ENCODE data around the gene POLR3E. TPM values are rescaled to one million over a fixed set of nuclear protein-coding genes. Genes with fewer than 3 reads are reported as not detected.

POLR3E gene, protein sequence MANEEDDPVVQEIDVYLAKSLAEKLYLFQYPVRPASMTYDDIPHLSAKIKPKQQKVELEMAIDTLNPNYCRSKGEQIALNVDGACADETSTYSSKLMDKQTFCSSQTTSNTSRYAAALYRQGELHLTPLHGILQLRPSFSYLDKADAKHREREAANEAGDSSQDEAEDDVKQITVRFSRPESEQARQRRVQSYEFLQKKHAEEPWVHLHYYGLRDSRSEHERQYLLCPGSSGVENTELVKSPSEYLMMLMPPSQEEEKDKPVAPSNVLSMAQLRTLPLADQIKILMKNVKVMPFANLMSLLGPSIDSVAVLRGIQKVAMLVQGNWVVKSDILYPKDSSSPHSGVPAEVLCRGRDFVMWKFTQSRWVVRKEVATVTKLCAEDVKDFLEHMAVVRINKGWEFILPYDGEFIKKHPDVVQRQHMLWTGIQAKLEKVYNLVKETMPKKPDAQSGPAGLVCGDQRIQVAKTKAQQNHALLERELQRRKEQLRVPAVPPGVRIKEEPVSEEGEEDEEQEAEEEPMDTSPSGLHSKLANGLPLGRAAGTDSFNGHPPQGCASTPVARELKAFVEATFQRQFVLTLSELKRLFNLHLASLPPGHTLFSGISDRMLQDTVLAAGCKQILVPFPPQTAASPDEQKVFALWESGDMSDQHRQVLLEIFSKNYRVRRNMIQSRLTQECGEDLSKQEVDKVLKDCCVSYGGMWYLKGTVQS
- 10 to 100 TPM; 27.2 to 33.6 TPM for total RNA-seq
- long read RNA-seq, transcript POLR3E-201 (21 exons, 3,697 nt): major isoform, 13 of 27 reads
- long read RNA-seq, partial matches to known transcripts: 10 of 27 reads
- long read RNA-seq, other reads (novel, unspliced or antisense): 4 of 27 reads

DNA sequence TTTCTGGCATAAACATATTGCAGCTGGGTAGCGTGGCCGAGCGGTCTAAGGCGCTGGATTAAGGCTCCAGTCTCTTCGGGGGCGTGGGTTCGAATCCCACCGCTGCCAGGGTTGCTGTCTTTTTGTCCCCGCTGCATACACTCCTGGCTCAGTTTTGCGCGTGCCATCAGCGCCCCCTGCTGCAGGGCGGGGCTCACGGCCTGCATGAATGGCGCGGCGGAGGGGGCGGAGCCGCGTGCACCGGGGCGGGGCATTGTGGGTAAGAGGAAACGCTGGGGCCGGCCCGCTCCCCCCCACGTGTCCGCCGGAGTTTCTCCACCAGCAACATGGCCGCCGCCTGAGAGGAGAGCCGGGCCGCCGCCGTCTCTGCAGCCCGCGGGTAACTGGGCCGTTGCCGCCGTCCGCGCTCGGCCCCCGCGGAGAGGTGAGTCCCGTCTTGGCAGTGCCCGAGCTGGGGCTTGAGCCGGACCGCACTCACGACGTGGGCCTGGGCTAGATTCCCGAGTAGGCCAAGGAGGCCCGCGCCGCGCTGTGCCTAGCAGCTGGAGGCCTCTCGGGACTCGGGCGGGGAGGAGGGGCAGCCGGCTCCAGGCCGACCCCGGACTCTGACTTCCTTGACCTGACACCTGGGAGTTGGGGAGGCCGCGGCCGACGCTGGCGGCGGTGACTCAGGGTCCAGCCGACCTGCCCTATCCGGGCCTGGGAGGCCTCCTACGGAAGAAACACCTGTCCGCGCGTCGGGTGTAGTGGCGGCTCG, at the start of gene POLR3E:
TSS of gene POLR3E (plus strand) at position 296 of the 757 bp plus-strand sequence. CDS start 5,560 bp downstream, outside the sequence.
- DNase-seq (peak; percentile 99), ATAC-seq (peak; percentile 96)
- intact Hi-C loops (cut with DNase I): loop anchor here (1.0 to 5.0 kb wide), 3 partner anchors 91 to 101 kb away; partner anchors contain the start of gene EEF2K (in 1 of the 2)

DNA sequence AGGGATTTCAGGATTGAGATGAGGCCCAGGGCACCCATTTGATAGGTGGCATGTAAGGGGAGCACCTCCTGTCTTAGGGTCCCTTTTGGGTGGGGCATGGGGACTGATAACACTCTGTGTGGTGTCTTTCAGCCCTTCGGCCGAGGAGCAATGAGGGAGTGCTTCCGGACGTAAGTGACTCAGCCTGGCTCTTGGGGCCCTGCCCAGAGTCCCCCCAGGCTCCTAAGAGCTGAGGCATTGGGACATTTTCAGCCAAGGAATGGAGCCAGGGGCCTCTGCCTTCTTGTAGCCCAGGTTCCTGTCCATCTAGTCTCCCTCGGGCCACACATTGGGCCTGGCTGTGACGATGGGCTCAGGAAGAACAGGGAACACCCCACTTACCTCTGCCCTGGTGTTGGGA, 46.7 kb upstream of the POLR3E start:
- no peak for ATAC-seq

DNA sequence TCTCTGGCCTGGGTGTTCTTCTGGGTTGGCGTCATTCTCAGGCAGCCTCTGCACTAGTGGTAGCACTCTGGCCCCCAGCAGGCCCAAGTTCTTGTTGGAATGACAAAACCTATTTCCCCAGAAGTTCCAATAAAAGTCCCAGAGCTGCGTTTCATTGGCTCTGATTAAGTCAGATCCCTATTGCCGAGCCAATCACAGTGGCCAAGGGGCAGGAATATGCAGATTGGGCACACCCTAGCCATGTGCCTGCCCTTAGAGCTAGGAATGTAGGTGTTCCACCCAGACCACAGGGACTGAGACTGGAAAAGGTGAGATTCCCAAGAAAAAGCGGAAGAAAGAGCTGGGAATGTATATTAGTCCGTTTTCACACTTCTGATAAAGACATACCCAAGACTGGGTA, 44.9 kb upstream of the POLR3E start:
- intact Hi-C loops (cut with DNase I): no loop called here
- no peak for ATAC-seq
- no peak for DNase-seq

More for the DNA sequence above, 46.7 kb upstream of the POLR3E start:
- DNase-seq: peak; percentile 44
- intact Hi-C loops (cut with DNase I): no loop called here

DNA sequence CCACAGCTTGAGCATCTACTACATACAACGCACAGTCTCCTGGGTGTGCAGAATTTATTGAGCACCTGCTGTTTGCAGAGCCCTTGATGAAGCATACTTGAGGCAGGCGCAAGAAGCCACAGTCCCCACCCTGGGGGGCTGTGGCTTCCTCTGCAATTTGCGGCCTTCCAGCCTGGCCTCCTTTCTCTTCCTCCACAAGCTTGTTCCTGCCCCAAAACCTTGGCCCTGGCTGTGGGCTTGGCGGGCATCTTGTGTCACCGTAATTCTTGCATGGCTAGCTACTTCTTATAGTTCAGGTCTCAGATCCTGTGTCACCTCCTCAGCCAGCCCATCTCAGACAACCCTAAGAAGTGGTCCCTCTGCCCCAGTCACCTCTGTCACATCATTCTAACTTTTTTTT, 43.9 kb upstream of the POLR3E start:
- intact Hi-C loops (cut with DNase I): no loop called here
- ATAC-seq: no peak
- DNase-seq: no peak

DNA sequence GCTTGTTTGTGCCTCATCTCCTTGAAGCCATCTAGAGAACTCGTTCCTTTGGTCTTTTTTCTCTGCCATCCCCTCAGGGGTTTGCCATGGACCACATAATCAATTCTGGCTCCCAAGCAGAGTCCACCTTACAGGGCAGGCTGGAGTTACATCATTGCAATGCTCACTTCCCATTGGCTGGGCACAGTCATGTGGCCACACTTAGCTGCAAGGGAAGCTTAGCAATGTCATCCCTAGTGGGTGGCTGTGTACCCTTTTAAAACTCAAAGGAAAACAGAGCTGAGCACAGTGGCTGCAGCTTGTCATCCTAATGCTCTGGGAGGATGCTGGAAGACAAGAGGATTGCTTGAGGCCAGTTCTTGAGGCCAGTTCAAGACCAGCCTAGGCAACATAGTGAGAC, 41.9 kb upstream of the POLR3E start:
- no peak for DNase-seq
- intact Hi-C loops (cut with DNase I): no loop called here
- no peak for ATAC-seq

DNA sequence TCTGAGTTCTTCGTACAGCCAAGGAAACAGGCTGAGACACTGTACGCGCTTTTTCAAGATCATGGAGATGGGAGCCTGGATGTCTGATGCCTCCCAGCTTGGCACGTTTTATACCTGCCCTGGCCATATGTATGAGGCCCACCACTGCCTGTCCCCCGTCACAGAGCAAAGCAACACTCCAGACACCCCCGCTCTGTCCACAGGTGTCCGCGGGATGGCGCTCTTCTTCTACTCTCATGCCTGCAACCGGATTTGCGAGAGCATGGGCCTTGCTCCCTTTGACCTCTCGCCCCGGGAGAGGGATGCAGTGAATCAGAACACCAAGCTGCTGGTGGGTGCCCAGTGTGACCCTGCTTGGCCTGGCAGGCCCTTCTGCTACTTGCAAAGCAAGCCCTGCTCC, 39.8 kb upstream of the POLR3E start:
- ATAC-seq (no peak), DNase-seq (no peak)
- intact Hi-C loops (cut with DNase I): no loop called here

DNA sequence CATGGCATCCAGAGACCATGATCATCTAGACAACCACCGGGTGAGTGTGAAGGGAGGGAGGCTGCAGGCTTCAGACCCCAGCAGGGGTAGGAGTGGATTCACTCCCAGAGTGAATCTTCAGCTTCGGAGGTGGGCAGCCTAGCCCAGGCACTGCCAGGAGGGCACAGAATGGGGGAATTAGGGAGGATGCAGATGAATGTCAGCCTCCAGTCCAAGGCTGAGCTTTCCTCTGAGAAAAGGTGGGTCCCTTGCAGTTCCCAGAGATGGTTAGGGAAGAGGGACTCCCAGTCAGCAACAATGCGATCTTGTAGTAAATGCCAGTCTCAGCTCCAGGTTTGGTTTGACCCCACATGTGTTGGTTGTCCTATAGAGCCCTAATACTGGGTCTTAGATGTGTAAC, 36.7 kb upstream of the POLR3E start:
- intact Hi-C loops (cut with DNase I): no loop called here
- DNase-seq (no peak), ATAC-seq (no peak)

DNA sequence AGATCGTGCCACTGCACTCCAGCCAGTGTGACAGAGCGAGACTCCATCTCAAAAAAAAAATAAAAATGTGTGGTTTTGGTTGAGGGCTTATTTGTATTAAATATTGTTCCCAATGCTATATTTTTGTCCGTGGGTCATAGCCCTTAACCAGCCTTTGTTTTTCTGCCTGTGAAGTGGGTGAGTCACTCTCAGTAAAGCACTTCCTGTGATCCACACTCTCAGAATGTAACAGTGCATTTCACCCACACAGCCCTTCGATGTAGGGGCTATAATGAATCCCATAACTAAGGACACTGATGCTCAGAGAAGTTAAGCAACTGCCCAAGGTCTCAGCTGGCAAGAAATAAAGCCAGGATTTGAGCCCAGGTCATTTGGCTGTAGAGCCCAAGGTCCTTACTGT, 34.7 kb upstream of the POLR3E start:
- DNase-seq: no peak

DNA sequence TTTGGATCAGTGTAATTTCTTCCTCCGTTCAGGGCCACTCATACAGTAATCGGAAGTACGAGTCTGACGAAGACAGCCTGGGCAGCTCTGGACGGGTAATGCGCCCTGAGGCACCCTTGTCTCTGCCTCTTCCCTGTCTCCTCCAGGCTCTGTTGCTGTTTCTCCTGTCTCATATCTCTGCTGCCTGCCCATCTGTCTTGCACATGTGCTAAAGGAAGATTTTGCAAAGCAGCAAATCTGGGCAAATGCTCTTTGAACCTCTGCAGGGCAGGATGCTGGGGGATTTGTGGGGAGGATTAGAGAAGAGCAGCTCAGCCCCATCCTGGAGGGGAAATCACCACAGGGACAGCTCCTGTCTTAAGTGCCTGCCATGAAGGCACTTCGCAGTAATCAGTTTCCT, 32.4 kb upstream of the POLR3E start:
- DNase-seq (no peak), ATAC-seq (no peak)
- intact Hi-C loops (cut with DNase I): no loop called here

More for the DNA sequence above, 34.7 kb upstream of the POLR3E start:
- ATAC-seq: no peak
- intact Hi-C loops (cut with DNase I): no loop called here

DNA sequence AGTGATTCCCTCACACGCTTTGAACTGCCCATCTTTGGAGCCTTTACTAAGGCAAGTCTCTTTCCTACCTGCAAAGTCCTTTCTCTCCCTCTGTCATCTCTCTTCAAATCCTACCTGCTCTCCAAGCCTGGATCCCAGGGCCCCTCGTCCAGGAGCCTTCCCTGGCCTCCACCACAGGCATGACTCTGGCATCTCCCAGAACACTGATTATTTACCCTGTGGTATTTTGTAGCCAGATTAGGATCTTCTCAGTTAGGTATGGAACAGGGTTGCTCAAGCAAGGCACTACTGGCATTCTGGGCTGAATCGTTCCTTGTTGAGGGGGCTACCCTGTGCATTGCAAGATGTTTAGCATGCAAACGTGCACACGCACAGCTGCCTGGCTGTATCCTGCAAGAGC, 31.9 kb upstream of the POLR3E start:
- no peak for DNase-seq
- no peak for ATAC-seq
- intact Hi-C loops (cut with DNase I): no loop called here

DNA sequence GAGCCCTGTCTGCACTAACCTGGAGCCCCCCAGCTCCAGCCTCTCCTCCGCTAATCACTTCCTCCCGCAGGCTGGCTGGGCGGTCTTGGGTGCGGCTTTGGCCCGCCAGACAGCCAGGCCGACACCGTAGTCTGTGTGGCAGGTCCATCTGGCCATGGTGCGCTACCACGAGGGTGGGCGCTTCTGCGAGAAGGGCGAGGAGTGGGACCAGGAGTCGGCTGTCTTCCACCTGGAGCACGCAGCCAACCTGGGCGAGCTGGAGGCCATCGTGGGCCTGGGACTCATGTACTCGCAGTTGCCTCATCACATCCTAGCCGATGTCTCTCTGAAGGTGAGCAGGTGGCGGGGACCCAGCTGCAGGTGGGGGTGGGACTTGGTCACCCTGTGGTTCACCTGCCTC, 30.7 kb upstream of the POLR3E start:
- intact Hi-C loops (cut with DNase I): no loop called here
- ATAC-seq (no peak), DNase-seq (no peak)

DNA sequence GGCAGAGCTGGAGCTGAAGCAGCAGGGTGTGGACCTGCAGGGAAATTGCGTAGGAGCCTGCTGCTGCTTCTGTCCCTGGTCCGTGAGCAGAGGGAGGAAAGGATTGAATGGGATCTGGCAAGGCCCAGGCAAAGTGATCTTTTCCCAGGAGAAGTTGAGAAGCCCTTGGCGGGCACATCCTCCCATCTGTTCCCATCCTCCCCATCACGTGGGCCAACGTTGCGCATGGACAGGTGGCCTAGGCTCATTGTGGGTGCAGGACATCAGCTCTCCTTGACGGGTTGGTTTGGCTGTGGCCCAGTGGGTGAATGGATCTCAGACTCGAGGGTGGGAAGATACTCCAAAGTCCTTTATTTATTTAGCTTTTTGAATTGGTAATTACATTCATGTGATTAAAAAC, 29.4 kb upstream of the POLR3E start:
- no peak for ATAC-seq
- no peak for DNase-seq
- intact Hi-C loops (cut with DNase I): no loop called here

DNA sequence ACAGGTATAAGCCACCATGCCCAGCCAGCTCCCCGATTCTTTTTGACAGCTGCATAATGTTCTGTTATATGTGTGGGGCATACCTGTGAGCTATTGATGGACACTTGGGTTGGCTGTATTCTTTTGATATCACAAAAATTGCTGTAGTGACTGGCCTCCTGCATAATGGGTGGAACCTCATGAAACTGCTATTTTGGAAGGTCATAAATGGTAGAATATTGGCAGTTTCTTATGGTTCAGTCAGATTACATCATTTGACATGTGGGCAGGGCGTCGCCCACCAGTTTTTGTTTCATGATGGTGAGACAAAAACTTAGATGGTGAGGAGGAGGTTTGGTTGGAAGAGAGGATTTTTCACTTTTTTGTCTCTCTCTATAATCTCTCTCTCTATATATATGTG, 26.7 kb upstream of the POLR3E start:
- ATAC-seq (no peak), DNase-seq (no peak)
- intact Hi-C loops (cut with DNase I): no loop called here

DNA sequence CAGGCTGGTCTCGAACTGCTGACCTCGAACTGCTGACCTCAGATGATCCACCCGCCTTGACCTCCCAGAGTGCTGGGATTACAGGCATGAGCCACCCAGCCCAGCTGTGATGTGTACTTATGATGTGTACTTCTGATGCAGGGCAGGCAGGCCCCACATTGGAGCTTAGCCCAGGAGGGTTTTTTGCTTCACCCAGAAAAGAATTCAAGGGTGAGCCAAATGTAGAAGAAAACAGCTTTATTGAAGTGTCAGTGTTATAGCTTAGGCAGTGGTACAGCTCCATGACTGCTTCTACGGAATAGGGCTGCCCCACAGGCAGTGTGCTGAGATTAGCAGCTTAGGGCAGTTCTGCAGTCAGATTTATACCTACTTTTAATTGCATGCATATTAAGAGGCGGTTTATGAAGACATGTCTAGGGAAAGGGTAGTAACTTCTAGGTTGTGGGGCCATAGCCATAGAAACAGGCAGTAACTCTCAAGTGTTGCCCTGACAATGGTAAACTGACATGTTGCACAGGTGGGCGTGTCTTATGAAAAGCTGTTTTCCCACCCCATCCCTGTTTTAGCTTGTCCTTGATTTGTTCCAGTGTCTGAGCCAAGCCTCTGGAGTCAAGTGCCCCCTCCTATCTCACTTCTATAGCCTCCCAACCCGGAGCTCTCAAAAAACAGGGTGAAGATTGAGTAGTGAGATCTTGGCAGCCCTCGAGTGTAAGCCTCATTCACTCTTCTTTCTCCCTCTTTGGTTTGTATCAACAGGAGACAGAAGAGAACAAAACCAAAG, 24.1 kb upstream of the POLR3E start:
- DNase-seq: no peak
- intact Hi-C loops (cut with DNase I): no loop called here
- peak; percentile 69 to 89 for ATAC-seq

DNA sequence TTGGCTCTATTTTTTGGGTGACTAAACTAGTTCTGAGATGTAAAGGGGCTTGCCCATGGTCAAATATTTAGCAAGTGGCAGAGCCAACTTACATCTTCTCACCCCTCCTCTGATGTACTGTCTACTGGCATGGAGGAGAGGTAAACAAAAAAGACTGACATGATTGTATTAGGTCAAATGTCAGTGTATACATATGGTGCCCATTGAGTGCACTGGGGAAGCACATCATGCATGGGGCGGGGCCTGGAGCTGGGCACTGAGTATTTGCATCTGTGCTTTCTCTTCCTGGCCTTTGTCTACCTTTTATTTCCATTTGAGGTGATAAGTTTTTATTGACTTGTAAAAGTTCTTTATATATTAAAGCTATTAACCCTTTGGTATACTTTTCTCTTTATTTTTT, 22.3 kb upstream of the POLR3E start:
- intact Hi-C loops (cut with DNase I): no loop called here
- ATAC-seq (no peak), DNase-seq (no peak)

DNA sequence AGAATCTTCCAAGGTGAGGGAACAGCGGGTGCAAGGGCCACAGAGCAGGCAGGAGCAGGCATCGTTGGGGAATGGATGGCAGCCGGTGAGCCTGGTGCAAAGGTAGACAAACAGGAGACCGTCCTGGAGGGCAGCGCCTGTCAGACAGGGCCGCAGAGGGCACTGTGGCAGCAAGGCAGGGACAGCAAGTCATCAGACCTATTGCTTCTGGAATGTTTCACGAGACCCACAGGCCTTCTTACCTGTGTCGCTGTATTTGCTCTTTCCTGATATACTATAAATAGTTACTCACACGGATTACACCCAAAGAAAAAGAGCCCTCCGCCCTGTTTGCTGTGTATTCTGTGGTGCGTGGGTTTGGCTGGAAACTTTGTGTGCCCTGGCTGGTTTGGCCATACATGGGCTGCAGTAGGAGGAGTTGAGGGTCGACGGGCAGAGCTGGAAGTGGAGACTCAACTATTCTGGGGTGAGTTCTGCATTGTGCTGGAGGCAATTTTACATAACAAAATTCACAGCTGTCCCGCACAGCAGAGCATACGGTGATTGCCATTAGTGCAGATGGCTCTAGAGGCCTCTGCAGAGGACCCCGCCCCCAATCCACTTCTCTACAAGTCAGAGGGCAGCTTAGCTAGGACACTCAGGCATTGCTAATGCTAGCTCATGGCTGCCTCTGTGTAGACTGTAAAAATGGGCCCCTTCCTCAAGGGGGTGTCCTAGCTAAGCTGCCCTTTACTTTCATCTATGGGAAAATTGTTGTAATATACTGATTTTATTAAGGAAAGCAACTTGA, 18.6 kb upstream of the POLR3E start:
- intact Hi-C loops (cut with DNase I): no loop called here
- DNase-seq: no peak
- no peak for ATAC-seq

DNA sequence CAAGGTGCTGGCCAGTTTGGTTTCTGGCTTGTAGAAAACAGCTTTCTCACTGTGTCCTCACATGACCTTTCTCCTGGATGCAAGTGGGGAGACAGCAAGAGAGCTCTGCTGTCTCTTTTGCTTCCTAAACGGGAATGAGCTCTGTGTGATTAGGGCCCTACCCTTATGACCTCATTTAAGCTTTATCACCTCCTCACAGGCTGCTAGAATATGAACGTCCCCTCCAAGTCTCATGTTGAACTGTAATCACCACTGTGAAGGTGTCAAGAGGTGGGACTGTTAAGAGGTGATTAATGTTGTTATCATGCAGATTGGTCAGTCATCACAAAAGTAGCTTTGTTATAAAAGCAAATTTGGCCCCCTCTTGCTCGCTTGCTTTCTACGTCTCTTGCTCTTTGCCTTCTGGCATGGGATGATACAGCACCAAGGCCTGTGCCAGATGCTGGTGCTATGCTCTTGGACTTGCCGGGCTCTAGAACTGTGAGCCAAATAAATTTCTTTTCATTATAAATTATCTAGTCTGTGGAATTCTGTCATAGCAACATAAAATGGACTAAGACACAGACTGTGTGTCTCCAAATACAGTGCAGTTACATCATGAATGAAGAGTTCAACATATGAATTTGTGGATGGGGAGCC, 14.8 kb upstream of the POLR3E start:
- ATAC-seq (peak in 1 of 2 donors; percentile 31), DNase-seq (no peak)
- intact Hi-C loops (cut with DNase I): no loop called here

DNA sequence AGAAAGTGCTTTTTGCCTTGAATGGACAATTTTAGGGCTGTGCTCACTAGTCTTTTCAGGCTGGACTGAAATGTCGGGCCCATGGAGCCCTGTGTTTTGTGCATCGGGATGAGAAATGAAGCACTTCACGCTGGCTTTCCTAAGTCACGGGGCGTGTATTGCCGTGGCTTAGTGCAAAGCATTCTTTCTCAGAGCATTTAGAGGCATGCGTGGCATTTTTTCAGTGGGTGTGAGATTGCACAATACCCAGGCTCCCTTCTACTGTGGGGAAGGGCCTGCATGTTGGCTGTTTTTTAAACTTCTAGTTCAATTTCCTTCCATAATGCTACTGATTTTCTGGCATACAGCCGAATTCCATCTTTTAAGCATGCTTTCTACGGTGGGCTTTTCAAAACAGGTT, 12.6 kb upstream of the POLR3E start:
- intact Hi-C loops (cut with DNase I): no loop called here
- ATAC-seq (peak in 1 of 2 donors; percentile 50), DNase-seq (no peak)
